OCI-LY3 (cell line): ENCODE data around the gene IFNA17.

Source experiments
- H2AFZ ChIP-seq: fragments of 200-600, 300-600 bp; shearing (Covaris generic); 2 replicates; pipeline ENCODE4 v1.6.0; 2014; ENCODE audit warnings: antibody characterized with exemption, low read depth, low read length
- H3K27ac ChIP-seq: fragments of 200-600, 300-600 bp; sonication (generic); 2 replicates; pipeline ENCODE4 v1.5.1; 2014; ENCODE audit warnings: mild to moderate bottlenecking, low read length, moderate library complexity, mixed read lengths
- H3K27me3 ChIP-seq: fragments of 200-600, 300-600 bp; sonication (generic); 2 replicates; pipeline ENCODE4 v1.6.1; 2014; ENCODE audit warnings: low read depth, low read length, mixed read lengths
- H3K36me3 ChIP-seq: fragments of 200-600, 300-600 bp; sonication (generic); replicated peaks from 2 replicates; pipeline ENCODE3; 2014; ENCODE audit warnings: low read depth, low read length, mixed read lengths
- H3K4me1 ChIP-seq: fragments of 300-600, 200-600 bp; sonication (generic); 2 replicates; pipeline ENCODE4 v1.6.1; 2014; ENCODE audit warnings: low read length, mixed read lengths
- H3K4me2 ChIP-seq: fragments of 200-600, 300-600 bp; sonication (generic); 2 replicates; pipeline ENCODE4 v1.6.1; 2014; ENCODE audit warnings: low read length, mixed read lengths
- H3K4me3 ChIP-seq: fragments of 300-600, 200-600 bp; sonication (generic); 2 replicates; pipeline ENCODE4 v1.5.1; 2014; ENCODE audit warnings: antibody characterized with exemption, mild to moderate bottlenecking, low read length, moderate library complexity
- H3K79me2 ChIP-seq: fragments of 300-600, 200-600 bp; shearing (Covaris generic); 2 replicates; pipeline ENCODE4 v1.6.1; 2014; ENCODE audit warnings: mild to moderate bottlenecking, low read length, mixed read lengths
- H3K9ac ChIP-seq: fragments of 300-600, 200-600 bp; shearing (Covaris generic); 2 replicates; pipeline ENCODE4 v1.6.0; 2014; ENCODE audit warnings: mild to moderate bottlenecking, low read length, moderate library complexity
- H3K9me3 ChIP-seq: fragments of 200-600, 300-600 bp; shearing (Covaris generic); 2 replicates; pipeline ENCODE4 v1.6.1; 2014; ENCODE audit warnings: low read length, mixed read lengths; ENCODE audit not compliant: insufficient read depth
- H4K20me1 ChIP-seq: fragments of 200-600, 300-600 bp; sonication (generic); 2 replicates; pipeline ENCODE4 v1.6.1; 2016; ENCODE audit warnings: low read length, mixed read lengths; ENCODE audit not compliant: insufficient read depth
- CTCF ChIP-seq: fragments of 200-600, 300-600 bp; sonication (generic); IDR thresholded peaks from 2 replicates; pipeline ENCODE4 v1.5.1; 2014; ENCODE audit warnings: antibody characterized with exemption, low read length, low read depth
- EZH2phosphoT487 ChIP-seq: fragments of 200-600 bp; shearing (Covaris generic); IDR thresholded peaks from 2 replicates; pipeline ENCODE4 v1.6.1; 2018; ENCODE audit warnings: antibody characterized with exemption, mixed run types, low read depth

IFNA17 gene

GRCh38 chr9:21252721-21253547 lies 24.9 kb upstream of the IFNA17 start:
- Histone ChIP-seq H2AFZ (no peak overlapping the region), H3K4me1 (peaks cover 18% of the 10 kb centered on the region), H3K36me3 (peaks cover 3% of the 10 kb centered on the region), H3K27ac (no peak overlapping the region), H3K4me3 (peak overlapping the region; percentile 34), H3K9me3 (peaks cover 5% of the 10 kb centered on the region; the same call in 1 of the 2 replicates), H3K9ac (no peak overlapping the region), H3K4me2 (peak overlapping the region; percentile 59), H4K20me1 (peaks cover 5% of the 10 kb centered on the region; the same call in 1 of the 2 replicates), H3K27me3 (peaks cover 77% of the 10 kb centered on the region), H3K79me2 (no peaks in the 10 kb centered on the region)
- TF ChIP-seq EZH2phosphoT487 (no peak), CTCF (peak; percentile 84)

- TF ChIP-seq EZH2phosphoT487: no peak
- no peak for TF ChIP-seq CTCF
- Histone ChIP-seq H4K20me1 (peaks cover 5% of the 10 kb centered on the region; the same call in 1 of the 2 replicates), H3K27me3 (peaks cover 66% of the 10 kb centered on the region), H3K27ac (no peak overlapping the region), H3K79me2 (no peaks in the 10 kb centered on the region), H3K9me3 (no peaks in the 10 kb centered on the region), H2AFZ (no peak overlapping the region), H3K36me3 (no peaks in the 10 kb centered on the region), H3K4me2 (no peak overlapping the region), H3K4me3 (no peak overlapping the region), H3K4me1 (peaks cover 18% of the 10 kb centered on the region), H3K9ac (no peak overlapping the region)
These were observed 23.6 kb upstream of the IFNA17 start for GRCh38 chr9:21251638-21252037.

GRCh38 chr9:21251190-21251589 lies 23.2 kb upstream of the IFNA17 start:
- Histone ChIP-seq H3K79me2 (no peaks in the 10 kb centered on the region), H3K9me3 (no peaks in the 10 kb centered on the region), H3K27ac (no peak overlapping the region), H3K4me1 (peaks cover 15% of the 10 kb centered on the region), H4K20me1 (peaks cover 5% of the 10 kb centered on the region; the same call in 1 of the 2 replicates), H3K27me3 (peaks cover 62% of the 10 kb centered on the region), H3K4me2 (no peak overlapping the region), H2AFZ (no peak overlapping the region), H3K9ac (no peak overlapping the region), H3K4me3 (no peak overlapping the region), H3K36me3 (no peaks in the 10 kb centered on the region)
- TF ChIP-seq EZH2phosphoT487 (no peak), CTCF (no peak)

- H3K9ac ChIP-seq: no peak overlapping the region
- peaks cover 6% of the 10 kb centered on the region for H3K4me1 ChIP-seq
- no peak overlapping the region for H3K4me2 ChIP-seq
- H3K27me3 ChIP-seq: peaks cover 58% of the 10 kb centered on the region
- H3K79me2 ChIP-seq: no peaks in the 10 kb centered on the region
- H3K9me3 ChIP-seq: no peaks in the 10 kb centered on the region
- no peak for TF ChIP-seq CTCF
- TF ChIP-seq EZH2phosphoT487: no peak
- no peak overlapping the region for H2AFZ ChIP-seq
- no peaks in the 10 kb centered on the region for H3K36me3 ChIP-seq
- no peak overlapping the region for H3K4me3 ChIP-seq
- no peaks in the 10 kb centered on the region; the same call in none of the 2 replicates for H4K20me1 ChIP-seq
- no peak overlapping the region for H3K27ac ChIP-seq
These were observed 16.8 kb upstream of the IFNA17 start for GRCh38 chr9:21244836-21245235.
